Fibroblast of villous mesenchyme (primary cell): ENCODE data around the gene SLC25A18. TPM values are rescaled to one million over a fixed set of nuclear protein-coding genes. Genes with fewer than 3 reads are reported as not detected.
"Not testable (repeated sequence)": the region's sequence is repeated elsewhere in the genome, so short reads cannot be mapped to it uniquely, and the experiment has no call there.

Source experiments
- DNase-seq: peaks from one replicate; pipeline ENCODE4 v3.0.0-alpha.2; 2010; ENCODE audit warnings: low read depth
- H3K4me3 ChIP-seq: 2 replicates; pipeline ENCODE4 v1.5.1; 2011; ENCODE audit warnings: low read depth, mild to moderate bottlenecking, low read length
- CTCF ChIP-seq: IDR thresholded peaks from 2 replicates; pipeline ENCODE4 v1.5.1; 2012; ENCODE audit warnings: low read depth, mild to moderate bottlenecking, low read length; ENCODE audit not compliant: insufficient read depth
- total RNA-seq: library from RNA; depleted of rRNA; stranded (reverse); fragments of >200 nt; gene quantifications from 2 replicates; pipeline ENCODE4 v1.2.3, GENCODE V29; 2012

The SLC25A18 gene
- total RNA-seq, result under 0.01 and 0.32 TPM in 2 replicates

- peak; percentile 5 for TF ChIP-seq CTCF
- DNase-seq, result peak; percentile 86
- no peak within 1 kb of the TSS for H3K4me3 ChIP-seq
Measured at GRCh38 chr22:17562906-17563870, at the start of gene SLC25A18. Gene SLC25A18, plus strand, starts transcription at chr22:17563498. Its CDS starts 16,447 bp downstream, at chr22:17579945.

GRCh38 chr22:17513612-17514011 lies 49.7 kb upstream of the SLC25A18 start:
- no peak for TF ChIP-seq CTCF
- H3K4me3 ChIP-seq, result no peak overlapping the region
- DNase-seq, result no peak

- DNase-seq, result no peak
- H3K4me3 ChIP-seq, result no peak overlapping the region
- no peak for TF ChIP-seq CTCF
Measured at GRCh38 chr22:17514084-17514483, 49.2 kb upstream of the SLC25A18 start.

- no peak for TF ChIP-seq CTCF
- no peak for DNase-seq
- no peak overlapping the region for H3K4me3 ChIP-seq
Measured at GRCh38 chr22:17518406-17518805, 44.9 kb upstream of the SLC25A18 start.

- not testable (repeated sequence) for DNase-seq, H3K4me3 ChIP-seq
Measured at GRCh38 chr22:17521971-17522370, 41.3 kb upstream of the SLC25A18 start.

- no peak for TF ChIP-seq CTCF
- no peak for DNase-seq
- no peak overlapping the region for H3K4me3 ChIP-seq
Measured at GRCh38 chr22:17523925-17524324, 39.4 kb upstream of the SLC25A18 start.

- TF ChIP-seq CTCF, result no peak
- no peak for DNase-seq
- H3K4me3 ChIP-seq, result no peak overlapping the region
Measured at GRCh38 chr22:17536269-17536668, 27.0 kb upstream of the SLC25A18 start.
